H1 (cell line): Measurements from ENCODE around the gene NOTCH2.
"Not testable (repeated sequence)": the region's sequence is repeated elsewhere in the genome, so short reads cannot be mapped to it uniquely, and the experiment has no call there.

Source experiments
- CEBPB ChIP-seq: IDR thresholded peaks from 2 replicates; pipeline ENCODE4 v1.6.1; 2012; ENCODE audit warnings: low read depth, low read length
- CHD7 ChIP-seq: fragments of 300-600 bp; sonication (generic); IDR thresholded peaks from 2 replicates; pipeline ENCODE4 v1.7.1; 2012; ENCODE audit warnings: low read length, moderate library complexity, mild to moderate bottlenecking, inconsistent platforms; ENCODE audit not compliant: insufficient replicate concordance
- CTCF ChIP-seq, 3 experiments: IDR thresholded peaks; 1 replicate in 2 of 3; 2 replicates in 1 of 3; pipeline versions ENCODE4 v1.5.1 to v1.6.1; 2011; ENCODE audit warnings: low read length in 3 of 3, mild to moderate bottlenecking in 3 of 3, inconsistent platforms in 2 of 3, low read depth in 1 of 3, moderate library complexity in 1 of 3; ENCODE audit not compliant: insufficient read depth in 1 of 3; ENCODE audit errors: control extremely low read depth in 1 of 3
- EGR1 ChIP-seq: IDR thresholded peaks from 2 replicates; pipeline ENCODE4 v1.6.1; 2011; ENCODE audit warnings: low read depth, low read length, borderline replicate concordance
- EZH2 ChIP-seq: fragments of 200-600 bp; sonication (generic); IDR thresholded peaks from 2 replicates; pipeline ENCODE4 v1.7.1; 2012; ENCODE audit warnings: low read depth, mild to moderate bottlenecking, moderate library complexity, low read length, inconsistent platforms; ENCODE audit not compliant: severe bottlenecking
- PHF8 ChIP-seq: fragments of 200-600 bp; sonication (generic); conservative IDR thresholded peaks from 2 replicates; pipeline ENCODE4 v1.7.1; 2012; ENCODE audit warnings: low read depth, mild to moderate bottlenecking, inconsistent platforms, low read length, moderate library complexity
- POLR2A ChIP-seq, 2 experiments: IDR thresholded peaks; 1 replicate in 1 of 2; 2 replicates in 1 of 2; pipeline ENCODE4 v1.6.1; 2011; ENCODE audit warnings: low read depth in 2 of 2, low read length in 2 of 2, mild to moderate bottlenecking in 2 of 2; ENCODE audit errors: control extremely low read depth in 1 of 2
- POLR2AphosphoS5 ChIP-seq: IDR thresholded peaks from 2 replicates; pipeline ENCODE4 v1.6.1; 2011; ENCODE audit warnings: low read depth, low read length
- RXRA ChIP-seq: IDR thresholded peaks from 2 replicates; pipeline ENCODE4 v1.6.1; 2011; ENCODE audit warnings: low read depth, mild to moderate bottlenecking, low read length, moderate library complexity; ENCODE audit not compliant: insufficient read depth
- SIX5 ChIP-seq: IDR thresholded peaks from 2 replicates; pipeline ENCODE4 v1.6.1; 2011; ENCODE audit warnings: mild to moderate bottlenecking, low read depth, low read length
- TCF12 ChIP-seq: IDR thresholded peaks from 2 replicates; pipeline ENCODE4 v1.6.1; 2011; ENCODE audit warnings: low read depth, mild to moderate bottlenecking, low read length
- USF2 ChIP-seq: IDR thresholded peaks from 2 replicates; pipeline ENCODE4 v1.6.1; 2011; ENCODE audit warnings: low read length, improper control_type of control experiment

GRCh38 chr1:120111771-120112170 is 42.3 kb upstream of the NOTCH2 start:
- not testable (repeated sequence) for TF ChIP-seq USF2; POLR2AphosphoS5; TCF12; RXRA; POLR2A (IDR thresholded peaks at IDR 0.05; ENCODE audit: control extremely low read depth in 1 of 2, low read depth in 2 of 2, low read length in 2 of 2); SIX5; PHF8; CTCF (IDR thresholded peaks at IDR 0.05; ENCODE audit: control extremely low read depth in 1 of 3, insufficient read depth in 1 of 3, low read depth in 1 of 3, low read length in 3 of 3); EGR1; EZH2; CEBPB; CHD7
